HG03095 (cell line): ENCODE measurements around the gene NEURL1.
"Not testable (repeated sequence)": the region's sequence is repeated elsewhere in the genome, so short reads cannot be mapped to it uniquely, and the experiment has no call there.

ENCODE experiments used
- ATAC-seq: cut with Tn5 transposase; IDR thresholded peaks from one replicate; pipeline ENCODE4 v1.9.1; 2021; ENCODE audit warnings: moderate library complexity; ENCODE audit not compliant: unreplicated experiment

The NEURL1 gene

GRCh38 chr10:103603382-103603781 is 109.9 kb downstream of the NEURL1 start:
- no peak for ATAC-seq

GRCh38 chr10:103605359-103606096 is 112.0 kb downstream of the NEURL1 start:
- ATAC-seq: no peak

- ATAC-seq: not testable (repeated sequence)
Measured at GRCh38 chr10:103606097-103606438, 112.6 kb downstream of the NEURL1 start.

- ATAC-seq: not testable (repeated sequence)
Measured at GRCh38 chr10:103607051-103607450, 113.5 kb downstream of the NEURL1 start.

GRCh38 chr10:103608056-103608455 is 114.6 kb downstream of the NEURL1 start:
- ATAC-seq: not testable (repeated sequence)

- ATAC-seq: no peak
Measured at GRCh38 chr10:103609231-103610082, 116.0 kb downstream of the NEURL1 start.

- no peak for ATAC-seq
Measured at GRCh38 chr10:103610083-103610472, 116.6 kb downstream of the NEURL1 start.

- no peak for ATAC-seq
Measured at GRCh38 chr10:103610921-103611511, 117.5 kb downstream of the NEURL1 start.

- no peak for ATAC-seq
Measured at GRCh38 chr10:103612462-103613365, 119.2 kb downstream of the NEURL1 start.

- no peak for ATAC-seq
Measured at GRCh38 chr10:103613616-103614015, 120.1 kb downstream of the NEURL1 start.

GRCh38 chr10:103614306-103615158 is 121.0 kb downstream of the NEURL1 start:
- no peak for ATAC-seq

- no peak for ATAC-seq
Measured at GRCh38 chr10:103616705-103617601, 123.4 kb downstream of the NEURL1 start.

GRCh38 chr10:103617602-103618385 is 124.3 kb downstream of the NEURL1 start:
- no peak for ATAC-seq

GRCh38 chr10:103618575-103619423 is 125.3 kb downstream of the NEURL1 start:
- ATAC-seq: no peak

- ATAC-seq: no peak
Measured at GRCh38 chr10:103619424-103620351, 126.2 kb downstream of the NEURL1 start.

- ATAC-seq: no peak
Measured at GRCh38 chr10:103620352-103620740, 126.8 kb downstream of the NEURL1 start.
